ENCODE results near the gene CHST8.

CHST8 gene

DNA sequence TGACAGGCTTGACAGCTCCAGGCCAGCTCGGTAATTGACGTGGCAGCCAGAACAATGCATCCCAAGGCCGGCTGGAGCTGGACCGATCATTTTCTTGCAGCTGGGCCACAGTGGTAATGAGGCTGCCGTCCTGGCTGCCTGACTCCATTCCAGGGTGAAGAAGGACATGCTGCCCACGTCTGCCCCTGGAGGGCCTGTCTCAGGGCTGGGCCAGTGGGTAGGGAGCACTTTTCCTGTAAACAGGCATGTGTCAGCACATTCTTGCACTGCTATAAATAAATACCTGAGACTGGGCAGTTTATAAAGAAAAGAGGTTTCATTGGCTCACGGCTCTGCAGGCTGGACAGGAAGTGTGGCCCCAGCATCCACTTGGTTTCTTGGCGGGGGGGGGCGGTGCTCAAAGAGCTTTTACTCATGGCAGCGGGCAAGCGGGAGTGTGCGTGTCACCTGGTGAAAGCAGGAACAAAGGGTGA is 136.8 kb downstream of the CHST8 start:
- Histone ChIP-seq H3K27me3 (replicated peaks; ENCODE audit: insufficient read depth, low read length) (no peaks in the 10 kb centered on the region; the same call in 1 of the 2 replicates), H3K4me2 (ENCODE audit: low read depth, low read length) (peak overlapping the region; percentile 52), H3K9me2 (replicated peaks; ENCODE audit: insufficient read depth, low read length) (no peaks in the 10 kb centered on the region)

DNA sequence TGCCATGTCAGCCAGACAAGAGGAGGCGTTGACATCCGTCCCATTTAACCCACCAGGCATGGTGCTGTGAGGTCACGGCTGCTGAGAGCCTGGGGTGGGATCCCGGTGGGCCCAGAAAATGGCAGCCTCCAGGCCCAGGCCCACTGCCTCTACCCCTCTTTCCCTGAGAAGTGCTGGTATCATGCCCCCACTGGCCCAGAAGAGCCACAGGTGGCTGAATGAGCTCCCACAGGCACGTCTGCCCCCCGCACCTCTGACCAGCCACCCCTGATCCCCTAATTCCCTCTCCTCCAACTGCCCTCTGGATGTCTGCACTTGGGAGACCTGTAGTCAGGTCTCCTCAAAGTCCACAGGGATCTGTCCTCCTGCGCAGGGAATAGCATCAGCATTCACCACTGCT is 137.6 kb downstream of the CHST8 start:
- Histone ChIP-seq H3K4me2 (ENCODE audit: low read depth, low read length) (peak overlapping the region; percentile 52), H3K9me2 (replicated peaks; ENCODE audit: insufficient read depth, low read length) (no peaks in the 10 kb centered on the region), H3K4me3 (ENCODE audit: low read length) (no peak overlapping the region), H3K79me2 (ENCODE audit: low read length) (no peaks in the 10 kb centered on the region), H3K27ac (ENCODE audit: low read length) (peak overlapping the region; percentile 73; the same call in 1 of the 2 replicates), H2AFZ (ENCODE audit: low read length) (peak overlapping the region; percentile 17; the same call in 1 of the 2 replicates), H3F3A (ENCODE audit: insufficient read depth, low read length) (no peaks in the 10 kb centered on the region), H3K9ac (ENCODE audit: low read length) (no peak overlapping the region), H4K20me1 (ENCODE audit: insufficient read depth, low read length) (no peaks in the 10 kb centered on the region), H3K9me3 (replicated peaks; ENCODE audit: insufficient read depth, low read length) (no peaks in the 10 kb centered on the region), H3K27me3 (replicated peaks; ENCODE audit: insufficient read depth, low read length) (no peaks in the 10 kb centered on the region; the same call in 1 of the 2 replicates), H3K4me1 (ENCODE audit: low read length) (peaks cover 21% of the 10 kb centered on the region), H3K36me3 (replicated peaks; ENCODE audit: insufficient read depth, low read length) (no peaks in the 10 kb centered on the region)
- TF ChIP-seq EZH2phosphoT487 (IDR thresholded peaks at IDR 0.05; ENCODE audit: low read length), result no peak
- TF ChIP-seq, protein P1, sequence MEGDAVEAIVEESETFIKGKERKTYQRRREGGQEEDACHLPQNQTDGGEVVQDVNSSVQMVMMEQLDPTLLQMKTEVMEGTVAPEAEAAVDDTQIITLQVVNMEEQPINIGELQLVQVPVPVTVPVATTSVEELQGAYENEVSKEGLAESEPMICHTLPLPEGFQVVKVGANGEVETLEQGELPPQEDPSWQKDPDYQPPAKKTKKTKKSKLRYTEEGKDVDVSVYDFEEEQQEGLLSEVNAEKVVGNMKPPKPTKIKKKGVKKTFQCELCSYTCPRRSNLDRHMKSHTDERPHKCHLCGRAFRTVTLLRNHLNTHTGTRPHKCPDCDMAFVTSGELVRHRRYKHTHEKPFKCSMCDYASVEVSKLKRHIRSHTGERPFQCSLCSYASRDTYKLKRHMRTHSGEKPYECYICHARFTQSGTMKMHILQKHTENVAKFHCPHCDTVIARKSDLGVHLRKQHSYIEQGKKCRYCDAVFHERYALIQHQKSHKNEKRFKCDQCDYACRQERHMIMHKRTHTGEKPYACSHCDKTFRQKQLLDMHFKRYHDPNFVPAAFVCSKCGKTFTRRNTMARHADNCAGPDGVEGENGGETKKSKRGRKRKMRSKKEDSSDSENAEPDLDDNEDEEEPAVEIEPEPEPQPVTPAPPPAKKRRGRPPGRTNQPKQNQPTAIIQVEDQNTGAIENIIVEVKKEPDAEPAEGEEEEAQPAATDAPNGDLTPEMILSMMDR (IDR thresholded peaks at IDR 0.05; ENCODE audit: low read length), result no peak
- TF ChIP-seq EZH2 (optimal IDR thresholded peaks at IDR 0.05; ENCODE audit: low read depth, low read length), result no peak
- no peak for DNase-seq

More for the DNA sequence above, 136.8 kb downstream of the CHST8 start:
- no peaks in the 10 kb centered on the region for H3K36me3 ChIP-seq (replicated peaks; ENCODE audit: insufficient read depth, low read length)
- peak; percentile 90 for DNase-seq
- peak overlapping the region; percentile 73 for H3K27ac ChIP-seq (ENCODE audit: low read length)
- no peaks in the 10 kb centered on the region for H3F3A ChIP-seq (ENCODE audit: insufficient read depth, low read length)
- H2AFZ ChIP-seq (ENCODE audit: low read length), result peak overlapping the region; percentile 17
- peak overlapping the region; percentile 47; the same call in 1 of the 2 replicates for H3K9ac ChIP-seq (ENCODE audit: low read length)
- no peak overlapping the region for H3K4me3 ChIP-seq (ENCODE audit: low read length)
- peaks cover 21% of the 10 kb centered on the region for H3K4me1 ChIP-seq (ENCODE audit: low read length)
- no peaks in the 10 kb centered on the region for H4K20me1 ChIP-seq (ENCODE audit: insufficient read depth, low read length)
- TF ChIP-seq, protein P1 (IDR thresholded peaks at IDR 0.05; ENCODE audit: low read length), result no peak
- TF ChIP-seq EZH2phosphoT487 (IDR thresholded peaks at IDR 0.05; ENCODE audit: low read length), result no peak
- no peak for TF ChIP-seq EZH2 (optimal IDR thresholded peaks at IDR 0.05; ENCODE audit: low read depth, low read length)
- H3K79me2 ChIP-seq (ENCODE audit: low read length), result no peaks in the 10 kb centered on the region
- H3K9me3 ChIP-seq (replicated peaks; ENCODE audit: insufficient read depth, low read length), result no peaks in the 10 kb centered on the region

DNA sequence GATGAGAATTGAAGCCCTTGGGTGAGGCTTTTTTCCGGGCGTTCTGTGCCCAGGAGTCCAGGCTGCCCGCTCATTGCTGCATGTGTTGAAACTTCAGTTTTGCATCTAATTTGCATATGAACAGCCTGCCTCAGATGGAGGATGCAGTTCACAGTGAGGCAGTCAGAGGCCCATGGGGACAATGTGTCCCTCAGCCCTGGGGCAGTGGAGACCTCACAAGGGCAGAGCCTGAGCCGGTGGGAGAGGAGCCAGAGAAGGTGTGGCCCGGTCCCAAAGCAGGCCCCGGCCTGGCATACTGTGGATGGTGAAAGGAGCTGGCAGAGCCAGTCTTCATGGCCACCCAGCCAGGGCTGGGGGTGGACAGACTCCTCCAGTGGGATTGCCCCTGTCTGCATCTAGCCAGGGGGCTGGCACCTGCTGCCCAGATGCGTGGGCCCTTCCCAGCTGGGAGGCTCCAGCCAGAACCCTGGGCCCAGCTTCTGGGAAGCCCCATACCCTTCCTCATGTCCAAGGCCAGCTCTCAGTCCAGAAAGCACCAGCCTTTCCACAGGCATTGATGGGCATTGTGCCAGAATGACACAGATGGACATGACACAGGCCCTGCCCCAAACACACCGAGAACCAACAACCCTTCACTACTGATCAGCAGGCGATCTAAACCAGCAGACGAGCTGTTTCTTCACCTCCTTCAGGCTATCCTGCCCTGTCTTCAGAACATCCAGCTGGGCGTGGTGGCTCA is 142.0 kb downstream of the CHST8 start:
- Histone ChIP-seq H3K9me2 (replicated peaks; ENCODE audit: insufficient read depth, low read length) (no peaks in the 10 kb centered on the region), H3K27me3 (replicated peaks; ENCODE audit: insufficient read depth, low read length) (peaks cover 9% of the 10 kb centered on the region), H3F3A (ENCODE audit: insufficient read depth, low read length) (no peaks in the 10 kb centered on the region), H2AFZ (ENCODE audit: low read length) (no peak overlapping the region), H4K20me1 (ENCODE audit: insufficient read depth, low read length) (no peaks in the 10 kb centered on the region), H3K4me2 (ENCODE audit: low read depth, low read length) (no peak overlapping the region), H3K79me2 (ENCODE audit: low read length) (no peaks in the 10 kb centered on the region), H3K27ac (ENCODE audit: low read length) (no peak overlapping the region), H3K4me1 (ENCODE audit: low read length) (peaks cover 11% of the 10 kb centered on the region), H3K36me3 (replicated peaks; ENCODE audit: insufficient read depth, low read length) (no peaks in the 10 kb centered on the region), H3K4me3 (ENCODE audit: low read length) (no peak overlapping the region), H3K9me3 (replicated peaks; ENCODE audit: insufficient read depth, low read length) (no peaks in the 10 kb centered on the region), H3K9ac (ENCODE audit: low read length) (no peak overlapping the region)
- TF ChIP-seq, protein P1 (IDR thresholded peaks at IDR 0.05; ENCODE audit: low read length), result no peak
- no peak for TF ChIP-seq EZH2 (optimal IDR thresholded peaks at IDR 0.05; ENCODE audit: low read depth, low read length)
- TF ChIP-seq EZH2phosphoT487 (IDR thresholded peaks at IDR 0.05; ENCODE audit: low read length), result no peak
- DNase-seq, result no peak
